GM18519 (cell line): ENCODE data around the gene MANBA.
"Not testable (repeated sequence)": the region's sequence is repeated elsewhere in the genome, so short reads cannot be mapped to it uniquely, and the experiment has no call there.

ENCODE experiments used
- ATAC-seq: cut with Tn5 transposase; IDR thresholded peaks from one replicate; pipeline ENCODE4 v1.9.1; 2021; ENCODE audit warnings: mild to moderate bottlenecking, moderate library complexity; ENCODE audit not compliant: unreplicated experiment, low FRiP score

MANBA gene

GRCh38 chr4:102725229-102725628 lies 35.5 kb downstream of the MANBA start:
- ATAC-seq: no peak

- ATAC-seq: no peak
Observed at GRCh38 chr4:102723511-102723910, 37.3 kb downstream of the MANBA start.

- ATAC-seq: no peak
Observed at GRCh38 chr4:102722740-102723139, 38.0 kb downstream of the MANBA start.

- ATAC-seq: not testable (repeated sequence)
Observed at GRCh38 chr4:102718833-102719575, 41.8 kb downstream of the MANBA start.

GRCh38 chr4:102717448-102718092 lies 43.2 kb downstream of the MANBA start:
- no peak for ATAC-seq

GRCh38 chr4:102715057-102715456 lies 45.7 kb downstream of the MANBA start:
- ATAC-seq: no peak

GRCh38 chr4:102713774-102714173 lies 47.0 kb downstream of the MANBA start:
- ATAC-seq: not testable (repeated sequence)

- no peak for ATAC-seq
Observed at GRCh38 chr4:102713096-102713495, 47.7 kb downstream of the MANBA start.

- ATAC-seq: no peak
Observed at GRCh38 chr4:102710986-102711385, 49.8 kb downstream of the MANBA start.

- ATAC-seq: not testable (repeated sequence)
Observed at GRCh38 chr4:102709060-102709459, 51.7 kb downstream of the MANBA start.

- no peak for ATAC-seq
Observed at GRCh38 chr4:102707150-102707549, 53.6 kb downstream of the MANBA start.

- no peak for ATAC-seq
Observed at GRCh38 chr4:102705391-102705935, 55.3 kb downstream of the MANBA start.

- ATAC-seq: no peak
Observed at GRCh38 chr4:102696758-102697157, 64.0 kb downstream of the MANBA start.

GRCh38 chr4:102694791-102695190 lies 66.0 kb downstream of the MANBA start:
- no peak for ATAC-seq

GRCh38 chr4:102693861-102694260 lies 66.9 kb downstream of the MANBA start:
- ATAC-seq: no peak

- ATAC-seq: no peak
Observed at GRCh38 chr4:102693262-102693850, 67.4 kb downstream of the MANBA start.

GRCh38 chr4:102692474-102692873 lies 68.3 kb downstream of the MANBA start:
- ATAC-seq: no peak

- peak; percentile 33 for ATAC-seq
Observed at GRCh38 chr4:102687982-102688433, 72.8 kb downstream of the MANBA start.

GRCh38 chr4:102687373-102687981 lies 73.3 kb downstream of the MANBA start:
- ATAC-seq: peak; percentile 86

GRCh38 chr4:102685768-102686167 lies 75.0 kb downstream of the MANBA start:
- ATAC-seq: no peak

- peak; percentile 25 for ATAC-seq
Observed at GRCh38 chr4:102684610-102685052, 76.1 kb downstream of the MANBA start.
